K562 (cell line): ENCODE data around the gene KCTD19. TPM values are rescaled to one million over a fixed set of nuclear protein-coding genes. Genes with fewer than 3 reads are reported as not detected.
A peak's percentile ranks its signal among the peaks of the same experiment; 100 is the strongest.

Experiments
- ATF1 ChIP-seq, 2 experiments: fragments of 450-650 bp in 1 of 2; IDR thresholded peaks; 2 replicates each; pipeline ENCODE4 v1.6.1; 2016; ENCODE audit warnings: missing compliant biosample characterization in 1 of 2, missing genetic modification characterization in 1 of 2
- ETS1 ChIP-seq: conservative IDR thresholded peaks from 2 replicates; pipeline ENCODE4 v1.6.1; 2011; ENCODE audit warnings: low read depth, mild to moderate bottlenecking, low read length; ENCODE audit not compliant: control insufficient read depth
- FUS ChIP-seq: fragments of 200-400 bp; formaldehyde crosslinking; optimal IDR thresholded peaks from 2 replicates; pipeline ENCODE3; 2017; ENCODE audit warnings: low read depth, low read length
- KLF10 ChIP-seq: fragments of 250-450 bp; sonication (Bioruptor Pico); IDR thresholded peaks from 2 replicates; pipeline ENCODE4 v1.6.1; 2021; ENCODE audit warnings: matching md5 sums
- MEF2D ChIP-seq: conservative IDR thresholded peaks from 2 replicates; pipeline ENCODE4 v1.6.1; 2016; ENCODE audit warnings: low read depth, missing genetic modification characterization, missing compliant biosample characterization
- MXI1 ChIP-seq: IDR thresholded peaks from 2 replicates; pipeline ENCODE4 v1.6.1; 2011; ENCODE audit warnings: low read depth, mild to moderate bottlenecking, improper control_type of control experiment, low read length
- NR2C1 ChIP-seq, 2 experiments: fragments of 450-650 bp; IDR thresholded peaks; 2 replicates each; pipeline ENCODE4 v1.6.1; 2017; ENCODE audit warnings: mild to moderate bottlenecking in 2 of 2, antibody characterized with exemption in 1 of 2, inconsistent platforms in 1 of 2, missing compliant biosample characterization in 1 of 2, missing genetic modification characterization in 1 of 2
- RCOR1 ChIP-seq, 2 experiments: IDR thresholded peaks; 2 replicates each; pipeline ENCODE4 v1.6.1; 2012; ENCODE audit warnings: low read depth in 2 of 2, low read length in 2 of 2, borderline replicate concordance in 1 of 2, improper control_type of control experiment in 1 of 2
- RNF2 ChIP-seq: sonication (generic); IDR thresholded peaks from 2 replicates; pipeline ENCODE4 v1.6.1; 2016
- SP1 ChIP-seq: sonication (generic); formaldehyde crosslinking; IDR thresholded peaks from 2 replicates; pipeline ENCODE4 v1.8.1; 2022; ENCODE audit warnings: mild to moderate bottlenecking, missing genetic modification reagents
- VEZF1 ChIP-seq: fragments of 200-800 bp; sonication (Bioruptor generic); IDR thresholded peaks from 2 replicates; pipeline ENCODE4 v1.6.1; 2017; ENCODE audit warnings: missing genetic modification characterization, missing compliant biosample characterization
- XRCC3 ChIP-seq: fragments of 450-650 bp; IDR thresholded peaks from 2 replicates; pipeline ENCODE4 v1.6.1; 2017; ENCODE audit warnings: mild to moderate bottlenecking, moderate library complexity
- ZNF175 ChIP-seq: fragments of 200-800 bp; sonication (Bioruptor generic); IDR thresholded peaks from 2 replicates; pipeline ENCODE4 v1.6.1; 2016; ENCODE audit warnings: low read depth, mild to moderate bottlenecking, missing genetic modification characterization, missing compliant biosample characterization
- ZNF589 ChIP-seq: fragments of 200-800 bp; sonication (Bioruptor generic); IDR thresholded peaks from 2 replicates; pipeline ENCODE4 v1.6.1; 2016; ENCODE audit warnings: low read depth, missing genetic modification characterization, missing compliant biosample characterization
- polyA plus RNA-seq, 8 experiments: library from polyadenylated mRNA; depleted of rRNA in 4 of 8; stranded (reverse) in 5 of 8; unstranded in 3 of 8; fragments of >200 nt; fragmentation: Nextera tagmentation in 2 of 8; fragmentation: Illumina TruSeq in 1 of 8; extraction: Ambion mirVana in 2 of 8; extraction: Trizol in 1 of 8; gene quantifications; 2 replicates each; pipeline versions ENCODE4 v1.2.1 to v1.2.3, GENCODE V29; 2011 to 2014; ENCODE audit warnings: inconsistent platforms in 1 of 8, missing spikeins in 1 of 8
- total RNA-seq, 7 experiments: library from RNA; depleted of rRNA in 6 of 7; stranded (reverse); fragments of >200 nt in 6 of 7; fragmentation: Illumina TruSeq in 2 of 7; extraction: Trizol in 2 of 7; gene quantifications; 2 replicates each; pipeline versions ENCODE4 v1.2.1 to v1.2.3, GENCODE V29; 2011 to 2021; ENCODE audit warnings: low replicate concordance in 1 of 7
- TF ChIP-seq, protein P1 (sequence below): fragments of 450-650 bp; IDR thresholded peaks from 2 replicates; pipeline ENCODE4 v1.6.1; 2016; ENCODE audit warnings: antibody characterized with exemption

KCTD19 gene
- total and polyA plus RNA-seq, 9 of the 15 experiments (the other 6 are each of a cell fraction or from before 2014, with no cell fraction given), result 0.03 to 0.91 (median 0.22) TPM; not detected in 2

DNA sequence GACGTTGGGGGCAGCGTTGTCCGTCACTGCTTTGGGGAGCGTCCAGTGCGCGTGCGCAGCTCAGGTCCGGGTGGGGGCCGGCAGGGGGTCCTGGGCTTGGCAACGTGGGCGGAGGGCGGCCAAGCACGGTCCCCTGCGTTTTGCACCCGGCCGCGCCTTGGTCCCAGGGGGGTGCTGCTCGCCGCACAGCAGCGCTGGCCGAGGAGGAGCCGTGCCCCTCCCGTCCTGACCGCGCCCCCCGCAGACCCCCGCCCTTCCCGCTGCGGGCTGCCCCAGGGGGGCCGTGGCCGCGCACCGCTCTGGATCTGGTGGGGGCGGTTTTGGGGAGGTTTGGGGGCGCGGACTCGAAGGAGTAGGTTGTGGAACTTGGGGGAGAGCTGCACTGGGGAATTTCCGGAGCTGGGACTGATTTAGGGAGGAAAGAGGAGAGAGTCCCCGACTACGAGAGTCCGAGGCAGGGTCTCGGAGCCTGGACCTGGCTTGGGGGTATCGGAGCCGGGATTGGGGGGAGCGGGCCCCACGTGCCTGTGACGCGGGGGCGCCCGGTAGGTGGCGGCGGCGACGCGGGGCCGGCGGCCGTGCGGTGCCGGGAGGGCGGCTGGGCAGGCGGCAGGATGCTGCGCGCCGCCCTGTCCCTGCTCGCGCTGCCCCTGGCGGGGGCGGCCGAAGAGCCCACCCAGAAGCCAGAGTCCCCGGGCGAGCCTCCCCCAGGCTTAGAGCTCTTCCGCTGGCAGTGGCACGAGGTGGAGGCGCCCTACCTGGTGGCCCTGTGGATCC is 78.0 kb downstream of the KCTD19 start, which contains the start of gene SLC9A5 (continued):
- TF ChIP-seq VEZF1 (CRISPR knock-in tag), result peak; percentile 64
- no peak for TF ChIP-seq NR2C1 (IDR thresholded peaks at IDR 0.05)
- no peak for TF ChIP-seq NR2C1 (tag; IDR thresholded peaks at IDR 0.05)
- TF ChIP-seq KLF10 (CRISPR knock-in tag), result no peak
- no peak for TF ChIP-seq ZNF175
- TF ChIP-seq ATF1 (CRISPR knock-in tag; IDR thresholded peaks at IDR 0.05), result no peak
- TF ChIP-seq ATF1 (tag; IDR thresholded peaks at IDR 0.05), result peak; percentile 51
- no peak for TF ChIP-seq MEF2D (tag)
- TF ChIP-seq, protein P1, sequence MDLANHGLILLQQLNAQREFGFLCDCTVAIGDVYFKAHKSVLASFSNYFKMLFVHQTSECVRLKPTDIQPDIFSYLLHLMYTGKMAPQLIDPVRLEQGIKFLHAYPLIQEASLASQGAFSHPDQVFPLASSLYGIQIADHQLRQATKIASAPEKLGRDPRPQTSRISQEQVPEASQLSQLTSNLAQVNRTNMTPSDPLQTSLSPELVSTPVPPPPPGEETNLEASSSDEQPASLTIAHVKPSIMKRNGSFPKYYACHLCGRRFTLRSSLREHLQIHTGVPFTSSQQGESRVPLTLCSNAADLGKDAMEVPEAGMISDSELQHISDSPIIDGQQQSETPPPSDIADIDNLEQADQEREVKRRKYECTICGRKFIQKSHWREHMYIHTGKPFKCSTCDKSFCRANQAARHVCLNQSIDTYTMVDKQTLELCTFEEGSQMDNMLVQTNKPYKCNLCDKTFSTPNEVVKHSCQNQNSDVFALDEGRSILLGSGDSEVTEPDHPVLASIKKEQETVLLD, result no peak
- no peak for TF ChIP-seq RNF2
- no peak for TF ChIP-seq ETS1
- no peak for TF ChIP-seq SP1 (CRISPR knock-in tag)
- no peak for TF ChIP-seq XRCC3
- no peak for TF ChIP-seq ZNF589
- TF ChIP-seq FUS, result no peak
- no peak for TF ChIP-seq RCOR1 (IDR thresholded peaks at IDR 0.05; ENCODE audit: borderline replicate concordance in 1 of 2, low read depth in 2 of 2, low read length in 2 of 2)
- no peak for TF ChIP-seq MXI1
